HG03558 (cell line): ENCODE results near the gene PCID2.

Experiments used
- ATAC-seq: cut with Tn5 transposase; IDR thresholded peaks from one replicate; pipeline ENCODE4 v1.9.1; 2021; ENCODE audit warnings: moderate number of reproducible peaks; ENCODE audit not compliant: unreplicated experiment; ENCODE audit errors: extremely low read depth

Gene PCID2

DNA sequence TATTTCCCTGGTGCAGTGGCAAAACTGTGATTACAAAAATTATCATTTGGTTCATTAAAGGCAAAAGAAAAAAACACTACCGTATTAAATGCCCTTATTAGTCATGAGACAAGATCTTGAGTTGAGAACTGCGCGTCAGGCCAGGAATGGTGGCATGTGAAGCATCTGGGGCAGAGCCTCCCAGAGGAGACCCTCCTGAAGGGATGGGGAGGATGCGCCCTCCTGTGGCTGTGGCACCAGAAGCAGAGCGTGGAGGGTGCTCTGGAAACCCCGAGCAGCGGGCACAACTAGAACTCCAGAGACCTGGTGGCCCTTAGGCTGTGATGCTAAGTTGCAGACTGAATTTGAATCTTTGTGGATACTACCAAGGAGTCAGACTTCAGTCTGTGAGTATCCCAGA, 12.4 kb upstream of the PCID2 start:
- no peak for ATAC-seq

GRCh38 chr13:113220141-113220598, 11.7 kb upstream of the PCID2 start:
- ATAC-seq = no peak

- no peak for ATAC-seq
Measured at GRCh38 chr13:113219256-113219940, 10.9 kb upstream of the PCID2 start.

DNA sequence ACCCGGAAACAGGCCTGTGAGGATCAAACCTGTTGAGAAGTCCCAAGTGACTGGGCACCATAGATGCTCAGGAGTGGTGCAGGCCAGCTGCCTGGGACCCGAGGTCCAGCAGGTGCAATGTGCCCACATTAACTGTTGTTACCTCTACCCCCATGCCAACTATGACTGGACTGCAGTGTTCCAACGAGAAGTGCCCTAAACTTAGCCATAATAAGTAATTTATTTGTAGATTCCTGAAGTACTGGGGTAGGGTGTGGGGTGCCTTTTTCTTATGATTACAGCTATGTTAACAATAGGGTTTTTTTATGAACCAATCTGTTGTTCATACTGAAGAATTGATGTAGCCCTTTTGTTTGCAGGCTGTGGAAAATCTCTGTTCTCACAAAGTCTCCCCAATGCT, 10.1 kb upstream of the PCID2 start:
- ATAC-seq = no peak

- ATAC-seq = no peak
Measured at GRCh38 chr13:113216254-113217048, 8.0 kb upstream of the PCID2 start.

GRCh38 chr13:113211774-113212173, 3.3 kb upstream of the PCID2 start:
- ATAC-seq = no peak

GRCh38 chr13:113210833-113211232, 2.4 kb upstream of the PCID2 start:
- no peak for ATAC-seq

GRCh38 chr13:113209759-113210421, 1.4 kb upstream of the PCID2 start:
- peak; percentile 20 for ATAC-seq

- ATAC-seq = peak; percentile 6
Measured at GRCh38 chr13:113209336-113209758, 878 bp upstream of the PCID2 start, which contains the start of gene CUL4A. CUL4A (plus strand) TSS chr13:113209613; CDS start chr13:113209628, 15 bp downstream.

- ATAC-seq = no peak
Measured at GRCh38 chr13:113207890-113208420, 514 bp downstream of the PCID2 start.

DNA sequence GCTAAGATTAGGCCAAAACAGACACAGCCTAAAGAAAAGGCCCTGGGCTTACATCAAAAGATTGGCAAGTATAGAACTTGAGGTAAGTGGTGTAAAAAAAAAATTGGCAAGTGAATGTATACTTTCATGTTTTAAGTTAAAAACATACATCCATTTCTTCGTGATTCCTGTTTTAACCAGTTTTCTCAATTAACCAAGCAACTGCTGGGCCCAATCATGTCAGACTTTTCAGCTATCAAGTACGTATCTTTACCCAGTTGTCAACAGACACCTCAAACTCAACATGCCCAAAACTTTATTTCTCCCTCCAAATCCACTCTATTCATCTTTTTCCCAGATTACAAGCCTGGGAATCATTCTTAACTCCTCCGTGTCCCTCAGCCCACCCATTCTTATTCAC, 1.0 kb downstream of the PCID2 start:
- ATAC-seq = no peak

DNA sequence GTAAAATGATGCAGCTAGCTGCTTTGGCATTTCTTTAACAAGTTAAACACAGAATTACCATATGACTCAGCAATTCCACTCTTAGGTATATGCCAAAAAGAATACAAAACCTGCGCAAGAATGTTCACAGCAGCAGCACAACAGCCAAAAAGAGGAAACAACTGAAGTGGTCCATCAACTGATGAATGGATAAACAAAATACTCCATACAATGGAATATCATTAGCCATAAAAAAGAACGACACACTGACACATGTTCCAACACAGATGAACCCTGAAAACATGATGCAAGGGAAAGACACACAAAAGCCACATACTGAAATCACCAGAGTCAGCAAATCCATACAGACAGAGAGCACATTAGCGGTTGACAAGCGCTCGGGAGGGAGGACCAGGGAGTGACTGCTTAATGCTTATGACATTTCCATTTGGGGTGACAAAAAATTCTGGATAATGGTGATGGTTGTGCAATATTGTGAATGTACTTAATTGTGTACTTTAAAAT, 3.0 kb downstream of the PCID2 start:
- no peak for ATAC-seq

GRCh38 chr13:113204378-113204734, 4.1 kb downstream of the PCID2 start:
- no peak for ATAC-seq

DNA sequence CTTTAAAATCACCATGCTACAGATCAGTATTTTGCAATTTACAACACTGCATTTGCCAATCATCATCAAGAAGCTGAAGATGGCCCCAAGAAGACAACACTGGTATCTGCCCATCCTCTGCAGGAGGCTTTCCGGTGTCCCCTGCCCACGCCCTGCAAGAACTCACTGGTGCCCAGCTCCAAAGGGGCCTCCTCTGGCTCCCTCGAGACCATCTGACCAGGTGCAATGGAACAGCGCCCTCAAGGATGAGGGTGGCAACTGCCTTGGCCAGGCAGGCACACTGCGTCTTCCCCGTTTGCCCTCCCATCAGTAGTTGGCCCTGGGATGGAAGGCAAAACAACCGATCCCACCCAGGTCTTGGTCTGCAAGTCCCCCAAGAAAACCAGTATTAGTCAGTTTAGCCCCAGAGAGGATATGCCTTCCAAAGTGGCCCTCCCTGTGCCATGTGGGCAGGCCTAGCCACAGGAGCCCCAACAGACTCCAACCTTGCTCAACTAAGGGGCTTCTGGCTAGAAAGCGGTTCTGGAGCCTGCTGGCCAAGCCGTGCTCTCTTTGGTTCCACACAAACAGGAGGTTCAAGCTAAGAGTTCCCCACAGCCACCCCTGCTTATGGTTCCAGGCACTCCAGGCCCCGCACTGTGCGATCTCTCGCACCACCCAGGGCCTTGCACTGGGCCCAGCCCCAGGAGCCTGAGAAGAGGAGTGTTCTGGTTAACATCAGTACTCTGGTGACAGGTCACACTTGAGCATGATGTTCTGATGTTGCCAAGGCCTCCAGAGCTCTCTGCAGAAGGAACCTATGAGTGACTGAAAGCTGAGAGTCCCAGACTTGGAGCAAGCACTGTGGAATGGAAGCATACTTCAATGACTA, 4.7 kb downstream of the PCID2 start:
- no peak for ATAC-seq

- ATAC-seq = no peak
Measured at GRCh38 chr13:113202912-113203311, 5.6 kb downstream of the PCID2 start.

GRCh38 chr13:113201815-113202214, 6.7 kb downstream of the PCID2 start:
- ATAC-seq = no peak

DNA sequence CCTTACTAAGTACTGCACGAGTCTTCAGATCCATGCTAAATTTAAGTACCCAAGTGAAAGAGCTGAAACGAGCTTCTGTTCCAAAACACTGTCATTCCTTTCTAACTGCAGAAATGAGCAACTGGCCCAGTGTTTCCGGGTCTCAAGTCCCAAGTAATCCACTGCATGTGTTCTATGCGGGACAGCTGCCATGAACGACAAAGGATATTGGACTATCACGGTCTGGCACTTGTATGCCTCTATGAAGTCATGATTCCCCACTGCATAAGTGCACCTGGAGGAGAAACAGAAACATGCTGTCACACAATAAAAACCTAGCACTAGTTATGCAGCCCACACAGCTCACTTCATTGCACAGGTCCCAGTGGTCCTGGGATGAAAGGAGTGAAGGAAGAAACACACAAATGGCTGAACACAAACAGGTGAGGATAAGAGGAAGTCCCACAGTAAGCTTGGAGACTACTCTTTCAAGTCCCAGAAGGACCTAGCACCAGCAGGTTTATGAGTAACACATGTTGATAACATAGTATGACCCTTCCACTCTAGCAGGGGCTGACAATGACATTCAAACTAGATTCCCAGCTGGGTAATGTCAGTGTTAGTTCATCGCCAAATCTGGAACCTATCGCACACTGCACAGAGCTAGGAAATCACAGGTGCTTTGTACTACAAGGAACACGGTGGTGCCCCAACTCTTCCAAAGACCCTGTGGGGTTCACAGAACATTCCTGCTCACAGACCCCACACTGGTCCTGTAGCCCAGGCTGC, 11.3 kb downstream of the PCID2 start:
- no peak for ATAC-seq

GRCh38 chr13:113195360-113195759, 13.1 kb downstream of the PCID2 start:
- no peak for ATAC-seq

DNA sequence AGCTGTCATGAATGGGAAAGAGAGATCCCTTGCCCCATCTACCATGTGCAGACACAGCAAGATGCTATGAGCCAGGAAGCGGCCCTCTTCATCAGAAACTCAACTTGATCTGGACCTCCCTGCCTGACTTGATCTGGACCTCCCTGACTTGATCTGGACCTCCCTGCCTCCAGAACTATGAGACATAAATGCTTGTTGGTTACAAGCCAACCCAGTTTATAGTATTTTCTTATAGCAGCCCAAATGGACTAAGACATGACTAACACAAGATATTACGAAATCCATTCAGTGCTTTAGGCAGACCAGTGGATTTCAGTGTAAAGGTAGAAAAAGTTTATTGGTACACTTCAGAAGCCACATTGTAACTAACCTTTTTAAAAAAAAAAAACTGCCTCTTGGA, 15.6 kb downstream of the PCID2 start:
- ATAC-seq = no peak
